Heart left ventricle (tissue), 16 donors: ENCODE data around the gene ANAPC5. TPM values are rescaled to one million over a fixed set of nuclear protein-coding genes. Genes with fewer than 3 reads are reported as not detected.

Experiments used
- ATAC-seq, 4 donors: fragments of 200-7000 bp; cut with Tn5 transposase; one replicate each; pipeline ENCODE4 v1.9.1; 2020 to 2022; ENCODE audit warnings: moderate library complexity in 4 of 4, mild to moderate bottlenecking in 3 of 4, moderate number of reproducible peaks in 1 of 4
- DNase-seq, 5 donors: peaks; one replicate each; pipeline ENCODE4 v3.0.0-alpha.2; 2020
- H3K27ac ChIP-seq, 12 donors: fragments of 200-600 bp; sonication (generic) in 4 of 12; one replicate each; pipeline versions ENCODE4 v1.5.0 to v1.8.0; 2016 to 2022; ENCODE audit warnings: mild to moderate bottlenecking in 2 of 12
- H3K27me3 ChIP-seq, 9 donors: fragments of 200-600 bp; sonication (generic) in 2 of 9; one replicate each; pipeline versions ENCODE4 v1.5.1 to v1.8.0; 2016 to 2022; ENCODE audit warnings: mild to moderate bottlenecking in 3 of 9
- H3K36me3 ChIP-seq, 9 donors: fragments of 200-600 bp; sonication (generic) in 2 of 9; one replicate each; pipeline versions ENCODE4 v1.5.0 to v1.8.0; 2018 to 2022; ENCODE audit warnings: mild to moderate bottlenecking in 2 of 9
- H3K4me1 ChIP-seq, 12 donors: fragments of 200-600 bp; sonication (generic) in 4 of 12; one replicate each; pipeline versions ENCODE4 v1.5.0 to v1.8.0; 2016 to 2022; ENCODE audit warnings: mild to moderate bottlenecking in 3 of 12
- H3K4me3 ChIP-seq, 12 donors: fragments of 200-600 bp; sonication (generic) in 4 of 12; one replicate each; pipeline versions ENCODE4 v1.5.0 to v1.8.0; 2017 to 2022; ENCODE audit warnings: mild to moderate bottlenecking in 9 of 12, moderate library complexity in 4 of 12
- H3K9me3 ChIP-seq, 12 donors: fragments of 200-600 bp; sonication (generic) in 4 of 12; one replicate each; pipeline versions ENCODE4 v1.5.0 to v1.8.0; 2016 to 2022; ENCODE audit warnings: mild to moderate bottlenecking in 1 of 12
- CTCF ChIP-seq, 12 donors: fragments of 200-600 bp; sonication (generic) in 4 of 12; IDR thresholded peaks; one replicate each; pipeline versions ENCODE4 v1.5.0 to v1.8.0; 2018 to 2022; ENCODE audit warnings: antibody characterized with exemption in 12 of 12, mild to moderate bottlenecking in 5 of 12
- POLR2A ChIP-seq, 2 donors: fragments of 450-650 bp; IDR thresholded peaks; one replicate each; pipeline ENCODE4 v1.6.1; 2017; ENCODE audit warnings: antibody characterized with exemption in 2 of 2, mild to moderate bottlenecking in 2 of 2, moderate library complexity in 2 of 2
- WGBS, 4 donors: extraction: QIAGEN DNeasy Blood & Tissue Kit in 2 of 4; methylation state at CpG; one replicate each; pipeline versions ENCODE4 v1.1.5 to v1.1.7; 2013 to 2018; 5-methylcytosine and 5-hydroxymethylcytosine counted together
- intact Hi-C, 10 donors: fragments of 100-400 bp; cut with DNase I; formaldehyde crosslinking; loops; one replicate each; pipeline versions ENCODE4 v1.11.1 to v1.14.2; 2022
- polyA plus RNA-seq, 2 donors: library from polyadenylated mRNA; stranded (reverse); fragments of 200-250 nt; gene quantifications; one replicate each; pipeline ENCODE4 v1.2.3, GENCODE V29; 2013
- total RNA-seq, 9 donors: library from RNA; depleted of rRNA in 2 of 9; stranded (reverse); fragments of >200 nt in 2 of 9; fragmentation: NEBNext Ultra II Directional in 3 of 9; extraction: Animal tissue kit (Norgen Biotek cat#: 25700) in 3 of 9; gene quantifications; one replicate each; pipeline versions ENCODE4 v1.1.0 to v1.2.4, GENCODE V29; 2016 to 2023
- donor health status: ischemic (EF 13 %, LVEDD 7.1; RV severe dilation, severe dysfunction).
- donor health status: healthy with polysubstance abuse.
- donor health status: DM: no; HTN: yes; CAD: no.
- donor health status: DM: no; HTN: no; CAD: no.
- donor health status: ischemic (EF 25% LVEDD 6.9; RV normal size, moderate dysfunction).
- donor health status: ischemic (EF 25% LVEDD 5.7; RV mildly dilated, moderate dysfunction).
- donor health status: healthy.
- donor health status: DM: yes; HTN: yes; CAD: no.
- donor health status: ischemic (EF 35%, LVEDD 5.7; RV mildly dilated, moderate dysfunction).
- donor health status: nonischemic (EF 11% LVEDD 7.7; RV severe dilation, severe dysfunction).
- donor health status: DM: yes; HTN: yes; CAD: no.
- donor health status: PGD.
- donor health status: ischemic (EF 29% LVEDD 5.4; RV normal size, mild dysfunction).
- donor health status: nonischemic (EF 23%, LVEDD 6.1; RV moderate dilation, normal function).

The ANAPC5 gene
- total and polyA plus RNA-seq, 11 donors: 55.0 to 81.7 (median 59.1) TPM

DNA sequence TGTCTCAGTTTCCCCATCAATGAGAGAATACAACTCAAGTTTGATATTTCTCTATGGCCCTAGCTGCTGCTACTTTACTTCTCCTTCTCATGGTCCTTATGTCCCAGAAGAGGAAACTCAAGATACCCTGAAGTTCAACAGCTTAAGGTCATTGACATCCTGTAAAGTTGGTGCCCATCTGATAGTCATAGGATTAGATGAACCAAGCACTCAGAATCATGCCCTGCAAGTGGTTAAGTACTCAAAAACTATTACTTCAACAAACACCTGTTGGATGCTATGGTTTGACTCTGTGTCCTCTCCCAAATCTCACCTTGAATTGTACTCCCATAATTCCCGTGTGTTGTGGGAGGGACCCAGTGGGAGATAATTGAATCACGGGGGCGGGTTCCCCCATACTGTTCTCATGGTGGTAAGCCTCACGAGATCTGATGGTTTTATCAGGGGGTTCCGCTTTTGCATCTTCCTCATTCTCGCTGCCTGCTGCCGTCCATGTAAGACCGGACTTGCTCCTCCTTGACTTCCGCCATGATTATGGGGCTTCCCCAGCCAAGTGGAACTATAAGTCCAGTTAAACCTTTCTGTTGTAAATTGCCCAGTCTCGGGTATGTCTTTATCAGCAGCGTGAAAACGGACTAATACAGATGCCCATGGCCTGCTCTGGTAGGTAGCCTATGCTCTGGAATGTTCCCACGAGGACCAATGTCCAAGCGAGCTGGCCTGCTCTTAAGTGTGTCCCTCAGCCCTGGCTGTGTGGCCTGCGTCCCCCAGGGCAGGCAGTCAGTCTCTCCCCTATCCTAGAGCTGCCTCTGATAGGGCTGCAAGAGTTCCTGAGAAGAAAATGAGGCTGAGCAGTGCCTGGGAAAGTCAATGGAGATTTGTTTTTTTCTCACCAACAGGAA, 73.8 kb downstream of the ANAPC5 start:
- no peaks in the 10 kb centered on the region for H3K9me3 ChIP-seq
- peaks cover 0 to 25% (median 10%) of the 10 kb centered on the region in 9 donors for H3K36me3 ChIP-seq
- no peaks in the 10 kb centered on the region for H3K27me3 ChIP-seq
- peaks cover 6 to 49% (median 22%) of the 10 kb centered on the region in 12 donors for H3K4me1 ChIP-seq
- no peak overlapping the region for H3K4me3 ChIP-seq
- 87 to 93% (median 90%) methylated on average over 15 of the region's 15 CpGs for WGBS, 4 donors
- TF ChIP-seq CTCF (IDR thresholded peaks at IDR 0.05) (no peak), POLR2A (IDR thresholded peaks at IDR 0.05) (no peak)
- H3K27ac ChIP-seq: peak overlapping the region in 11 of 12 donors; percentile 4 to 80 (median 54)
- intact Hi-C loops: no loop called here
- peak in 3 of 4 donors; percentile 15 to 41 (median 16) for ATAC-seq
- DNase-seq: peak in 1 of 5 donors; percentile 45

- no peak for DNase-seq
Measured at GRCh38 chr12:121277374-121277759, 74.8 kb downstream of the ANAPC5 start.

DNA sequence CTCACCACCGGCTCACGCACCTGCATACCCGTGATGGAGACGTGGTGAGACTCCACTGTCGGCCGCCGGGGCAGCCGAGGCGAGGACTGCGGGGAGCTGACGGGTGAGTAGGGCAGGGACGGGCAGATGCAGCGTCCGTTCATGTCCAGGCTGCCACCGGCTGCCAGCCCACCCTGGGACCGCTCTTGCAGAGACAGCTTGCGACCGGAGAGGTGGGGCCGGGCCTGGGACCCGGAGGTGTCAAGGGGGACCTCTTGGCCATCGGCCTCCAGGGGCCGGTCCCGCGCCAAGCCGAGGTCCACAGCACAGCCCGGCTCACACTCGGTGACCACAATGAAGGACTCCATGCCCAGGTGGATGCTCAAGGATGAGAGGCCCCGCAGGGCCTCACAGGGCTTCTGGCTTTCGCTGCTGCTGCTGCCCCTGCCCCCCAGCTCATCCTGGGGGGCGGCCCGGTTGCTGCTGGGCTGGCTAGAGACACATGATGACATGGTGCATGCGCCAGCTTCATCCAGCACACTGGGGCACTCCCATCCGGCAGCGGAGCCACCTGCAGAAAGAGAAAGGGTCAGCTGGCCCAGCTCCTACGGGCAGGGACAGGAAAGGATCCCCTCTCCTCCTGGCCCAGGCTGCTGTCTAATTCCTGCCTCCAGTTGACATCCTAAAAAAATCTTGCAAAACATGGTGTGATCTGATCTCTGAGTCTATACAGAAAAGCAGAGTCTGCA, 78.0 kb downstream of the ANAPC5 start:
- WGBS, 4 donors: 74 to 95% (median 93%) methylated on average over 4 to 35 of the region's 35 CpGs
- Histone ChIP-seq H3K27ac (no peak overlapping the region), H3K4me1 (peaks cover 2 to 29% (median 9%) of the 10 kb centered on the region in 12 donors), H3K9me3 (no peaks in the 10 kb centered on the region), H3K36me3 (peaks cover 0 to 56% (median 30%) of the 10 kb centered on the region in 9 donors), H3K27me3 (no peaks in the 10 kb centered on the region), H3K4me3 (no peak overlapping the region)
- intact Hi-C loops: no loop called here
- ATAC-seq: no peak
- TF ChIP-seq POLR2A (IDR thresholded peaks at IDR 0.05): no peak
- no peak for TF ChIP-seq CTCF (IDR thresholded peaks at IDR 0.05)
- no peak for DNase-seq

More at GRCh38 chr12:121277374-121277759, 74.8 kb downstream of the ANAPC5 start:
- Histone ChIP-seq H3K27me3 (no peaks in the 10 kb centered on the region), H3K27ac (peak overlapping the region in 1 of 12 donors; percentile 80), H3K4me1 (peaks cover 6 to 46% (median 20%) of the 10 kb centered on the region in 12 donors), H3K4me3 (no peak overlapping the region), H3K9me3 (no peaks in the 10 kb centered on the region), H3K36me3 (peaks cover 0 to 32% (median 13%) of the 10 kb centered on the region in 9 donors)
- intact Hi-C loops: no loop called here
- TF ChIP-seq POLR2A (IDR thresholded peaks at IDR 0.05): no peak
- TF ChIP-seq CTCF (IDR thresholded peaks at IDR 0.05): no peak
- 97% methylated on average over 6 of the region's 6 CpGs for WGBS, 4 donors
- no peak for ATAC-seq

- ATAC-seq (no peak), DNase-seq (no peak)
- intact Hi-C loops: no loop called here
- TF ChIP-seq CTCF (IDR thresholded peaks at IDR 0.05) (no peak), POLR2A (IDR thresholded peaks at IDR 0.05) (no peak)
- Histone ChIP-seq H3K27me3 (no peaks in the 10 kb centered on the region), H3K36me3 (peaks cover 0 to 64% (median 38%) of the 10 kb centered on the region in 9 donors), H3K27ac (no peak overlapping the region), H3K9me3 (no peaks in the 10 kb centered on the region), H3K4me1 (peaks cover 0 to 21% (median 1%) of the 10 kb centered on the region in 12 donors), H3K4me3 (no peak overlapping the region)
- WGBS, 4 donors: 93 to 97% (median 95%) methylated on average over 14 of the region's 14 CpGs
Measured at GRCh38 chr12:121273364-121273896, 78.8 kb downstream of the ANAPC5 start.
